HG03378 (cell line): ENCODE results near the gene ZNF804B.

Source experiments
- ATAC-seq: cut with Tn5 transposase; IDR thresholded peaks from one replicate; pipeline ENCODE4 v1.9.1; 2021; ENCODE audit warnings: mild to moderate bottlenecking, moderate library complexity; ENCODE audit not compliant: unreplicated experiment

ZNF804B gene

GRCh38 chr7:88965371-88965770 is 205.9 kb downstream of the ZNF804B start:
- no peak for ATAC-seq

- no peak for ATAC-seq
These were observed 207.9 kb downstream of the ZNF804B start for GRCh38 chr7:88967432-88967831.

- ATAC-seq, result no peak
These were observed 209.7 kb downstream of the ZNF804B start for GRCh38 chr7:88969167-88969566.

GRCh38 chr7:88985295-88985694 is 225.8 kb downstream of the ZNF804B start:
- no peak for ATAC-seq

GRCh38 chr7:89001306-89001705 is 241.8 kb downstream of the ZNF804B start:
- ATAC-seq, result no peak

- peak; percentile 89 for ATAC-seq
These were observed 243.8 kb downstream of the ZNF804B start for GRCh38 chr7:89002981-89003956.

GRCh38 chr7:89012016-89012415 is 252.5 kb downstream of the ZNF804B start:
- no peak for ATAC-seq

- ATAC-seq, result no peak
These were observed 258.2 kb downstream of the ZNF804B start for GRCh38 chr7:89017695-89018094.

- ATAC-seq, result no peak
These were observed 262.2 kb downstream of the ZNF804B start for GRCh38 chr7:89021741-89022140.

- no peak for ATAC-seq
These were observed 263.7 kb downstream of the ZNF804B start for GRCh38 chr7:89023206-89023605.

- ATAC-seq, result no peak
These were observed 264.4 kb downstream of the ZNF804B start for GRCh38 chr7:89023877-89024276.

GRCh38 chr7:89027781-89028180 is 268.3 kb downstream of the ZNF804B start:
- no peak for ATAC-seq

- no peak for ATAC-seq
These were observed 268.8 kb downstream of the ZNF804B start for GRCh38 chr7:89028319-89028718.

- no peak for ATAC-seq
These were observed 270.4 kb downstream of the ZNF804B start for GRCh38 chr7:89029864-89030263.

GRCh38 chr7:89041240-89041639 is 281.7 kb downstream of the ZNF804B start:
- no peak for ATAC-seq

- ATAC-seq, result no peak
These were observed 283.4 kb downstream of the ZNF804B start for GRCh38 chr7:89042940-89043339.

GRCh38 chr7:89049043-89049442 is 289.5 kb downstream of the ZNF804B start:
- no peak for ATAC-seq

GRCh38 chr7:89053130-89053529 is 293.6 kb downstream of the ZNF804B start:
- ATAC-seq, result no peak

- no peak for ATAC-seq
These were observed 294.9 kb downstream of the ZNF804B start for GRCh38 chr7:89054361-89054760.

GRCh38 chr7:89060234-89060633 is 300.7 kb downstream of the ZNF804B start:
- no peak for ATAC-seq

GRCh38 chr7:89064831-89065230 is 305.3 kb downstream of the ZNF804B start:
- no peak for ATAC-seq

- ATAC-seq, result no peak
These were observed 307.5 kb downstream of the ZNF804B start for GRCh38 chr7:89067048-89067447.

- no peak for ATAC-seq
These were observed 312.6 kb downstream of the ZNF804B start for GRCh38 chr7:89072081-89072480.
